ENCODE results near the gene DUSP16. TPM values are rescaled to one million over a fixed set of nuclear protein-coding genes. Genes with fewer than 3 reads are reported as not detected.

The DUSP16 gene
- total and polyA plus RNA-seq, 2 experiments from 2014 or later: 11.7 to 59.4 TPM

DNA sequence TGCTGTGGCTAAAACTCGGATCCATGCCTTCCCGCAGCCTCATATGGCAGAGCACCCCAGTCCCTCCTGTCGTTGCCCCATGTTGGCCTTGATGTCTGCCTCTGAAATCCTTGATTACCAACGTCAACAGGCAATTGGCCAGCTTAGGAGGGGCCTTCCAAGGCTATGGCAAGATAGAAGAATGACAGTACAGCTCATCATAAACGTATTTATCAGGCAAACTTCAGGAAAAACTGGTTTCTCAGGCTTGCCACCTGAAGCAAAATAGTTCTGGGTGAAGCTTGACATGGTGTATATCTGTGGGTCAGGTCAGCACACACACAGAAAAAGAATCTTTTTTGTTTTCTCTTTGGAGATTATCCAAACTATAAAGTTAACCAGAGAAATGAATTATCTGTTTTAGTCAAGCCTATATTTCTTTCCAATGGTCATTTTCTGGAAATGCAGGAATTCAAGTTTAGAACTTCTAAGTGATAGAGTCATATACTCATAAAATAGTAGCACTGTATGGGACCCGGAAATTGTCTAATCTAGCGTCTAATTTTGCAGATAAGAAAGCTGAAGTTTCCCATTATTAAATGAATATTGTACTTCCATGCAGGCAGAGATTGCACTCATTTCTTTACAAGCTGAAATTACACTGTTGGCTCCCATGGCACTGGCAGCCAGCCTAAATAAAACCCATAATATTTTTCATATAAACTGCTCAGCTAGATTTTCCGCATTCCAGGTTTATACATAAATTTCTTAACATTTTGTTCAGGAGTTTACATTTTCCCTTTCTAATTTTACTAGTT lies 24.4 kb upstream of the DUSP16 start:
- Histone ChIP-seq H3K9me2 (ENCODE audit: insufficient read depth) (0 out of 2 replicates have a peak, but pooled peaks cover 3% of the 10 kb centered on the region), H3K4me2 (no peak overlapping the region), H2AFZ (no peak overlapping the region), H3K27me3 (ENCODE audit: insufficient read depth) (no peaks in the 10 kb centered on the region), H3K4me3 (no peak overlapping the region), H3F3A (replicated peaks; ENCODE audit: low read depth) (no peaks in the 10 kb centered on the region), H3K4me1 (ENCODE audit: insufficient read depth) (no peaks in the 10 kb centered on the region; the same call in 1 of the 2 replicates), H3K36me3 (ENCODE audit: insufficient read depth) (no peaks in the 10 kb centered on the region; the same call in 1 of the 2 replicates), H4K20me1 (replicated peaks; ENCODE audit: insufficient read depth) (no peaks in the 10 kb centered on the region), H3K27ac (ENCODE audit: low read depth) (no peak overlapping the region), H3K79me2 (replicated peaks; ENCODE audit: insufficient read depth) (no peaks in the 10 kb centered on the region)
- H3K4me1 Mint-ChIP-seq: peaks cover 11% of the 10 kb centered on the region
- H3K27ac Mint-ChIP-seq: no peak overlapping the region
- ATAC-seq (no peak), DNase-seq (ENCODE audit: low spot score) (no peak)
- H3K9me3 Mint-ChIP-seq: no peaks in the 10 kb centered on the region; the same call in 2 of the 3 replicates
- H3K4me3 Mint-ChIP-seq: no peak overlapping the region
- H3K27me3 Mint-ChIP-seq (ENCODE audit: insufficient read depth, low read depth, poor library complexity): peaks cover 3% of the 10 kb centered on the region
- no peaks in the 10 kb centered on the region for H3K36me3 Mint-ChIP-seq (ENCODE audit: low read depth)
- TF ChIP-seq JUNB (IDR thresholded peaks at IDR 0.05; ENCODE audit: unreplicated experiment): no peak
- no peak for TF ChIP-seq POLR2AphosphoS5 (IDR thresholded peaks at IDR 0.05; ENCODE audit: low read depth)
- no peak for TF ChIP-seq EZH2 (IDR thresholded peaks at IDR 0.05; ENCODE audit: low read depth, unreplicated experiment)
- TF ChIP-seq ZNF331 (CRISPR knock-in tag; IDR thresholded peaks at IDR 0.05; ENCODE audit: low read depth): no peak
- no peak for TF ChIP-seq ZNF114 (CRISPR knock-in tag; IDR thresholded peaks at IDR 0.05)
- TF ChIP-seq CREB1 (CRISPR knock-in tag; IDR thresholded peaks at IDR 0.05; ENCODE audit: low read depth): no peak
- TF ChIP-seq REST (IDR thresholded peaks at IDR 0.05; ENCODE audit: unreplicated experiment): no peak
- no peak for TF ChIP-seq STAT1 (IDR thresholded peaks at IDR 0.05; ENCODE audit: unreplicated experiment)
- TF ChIP-seq NANOG (IDR thresholded peaks at IDR 0.05; ENCODE audit: borderline replicate concordance): no peak
- TF ChIP-seq, protein P1, sequence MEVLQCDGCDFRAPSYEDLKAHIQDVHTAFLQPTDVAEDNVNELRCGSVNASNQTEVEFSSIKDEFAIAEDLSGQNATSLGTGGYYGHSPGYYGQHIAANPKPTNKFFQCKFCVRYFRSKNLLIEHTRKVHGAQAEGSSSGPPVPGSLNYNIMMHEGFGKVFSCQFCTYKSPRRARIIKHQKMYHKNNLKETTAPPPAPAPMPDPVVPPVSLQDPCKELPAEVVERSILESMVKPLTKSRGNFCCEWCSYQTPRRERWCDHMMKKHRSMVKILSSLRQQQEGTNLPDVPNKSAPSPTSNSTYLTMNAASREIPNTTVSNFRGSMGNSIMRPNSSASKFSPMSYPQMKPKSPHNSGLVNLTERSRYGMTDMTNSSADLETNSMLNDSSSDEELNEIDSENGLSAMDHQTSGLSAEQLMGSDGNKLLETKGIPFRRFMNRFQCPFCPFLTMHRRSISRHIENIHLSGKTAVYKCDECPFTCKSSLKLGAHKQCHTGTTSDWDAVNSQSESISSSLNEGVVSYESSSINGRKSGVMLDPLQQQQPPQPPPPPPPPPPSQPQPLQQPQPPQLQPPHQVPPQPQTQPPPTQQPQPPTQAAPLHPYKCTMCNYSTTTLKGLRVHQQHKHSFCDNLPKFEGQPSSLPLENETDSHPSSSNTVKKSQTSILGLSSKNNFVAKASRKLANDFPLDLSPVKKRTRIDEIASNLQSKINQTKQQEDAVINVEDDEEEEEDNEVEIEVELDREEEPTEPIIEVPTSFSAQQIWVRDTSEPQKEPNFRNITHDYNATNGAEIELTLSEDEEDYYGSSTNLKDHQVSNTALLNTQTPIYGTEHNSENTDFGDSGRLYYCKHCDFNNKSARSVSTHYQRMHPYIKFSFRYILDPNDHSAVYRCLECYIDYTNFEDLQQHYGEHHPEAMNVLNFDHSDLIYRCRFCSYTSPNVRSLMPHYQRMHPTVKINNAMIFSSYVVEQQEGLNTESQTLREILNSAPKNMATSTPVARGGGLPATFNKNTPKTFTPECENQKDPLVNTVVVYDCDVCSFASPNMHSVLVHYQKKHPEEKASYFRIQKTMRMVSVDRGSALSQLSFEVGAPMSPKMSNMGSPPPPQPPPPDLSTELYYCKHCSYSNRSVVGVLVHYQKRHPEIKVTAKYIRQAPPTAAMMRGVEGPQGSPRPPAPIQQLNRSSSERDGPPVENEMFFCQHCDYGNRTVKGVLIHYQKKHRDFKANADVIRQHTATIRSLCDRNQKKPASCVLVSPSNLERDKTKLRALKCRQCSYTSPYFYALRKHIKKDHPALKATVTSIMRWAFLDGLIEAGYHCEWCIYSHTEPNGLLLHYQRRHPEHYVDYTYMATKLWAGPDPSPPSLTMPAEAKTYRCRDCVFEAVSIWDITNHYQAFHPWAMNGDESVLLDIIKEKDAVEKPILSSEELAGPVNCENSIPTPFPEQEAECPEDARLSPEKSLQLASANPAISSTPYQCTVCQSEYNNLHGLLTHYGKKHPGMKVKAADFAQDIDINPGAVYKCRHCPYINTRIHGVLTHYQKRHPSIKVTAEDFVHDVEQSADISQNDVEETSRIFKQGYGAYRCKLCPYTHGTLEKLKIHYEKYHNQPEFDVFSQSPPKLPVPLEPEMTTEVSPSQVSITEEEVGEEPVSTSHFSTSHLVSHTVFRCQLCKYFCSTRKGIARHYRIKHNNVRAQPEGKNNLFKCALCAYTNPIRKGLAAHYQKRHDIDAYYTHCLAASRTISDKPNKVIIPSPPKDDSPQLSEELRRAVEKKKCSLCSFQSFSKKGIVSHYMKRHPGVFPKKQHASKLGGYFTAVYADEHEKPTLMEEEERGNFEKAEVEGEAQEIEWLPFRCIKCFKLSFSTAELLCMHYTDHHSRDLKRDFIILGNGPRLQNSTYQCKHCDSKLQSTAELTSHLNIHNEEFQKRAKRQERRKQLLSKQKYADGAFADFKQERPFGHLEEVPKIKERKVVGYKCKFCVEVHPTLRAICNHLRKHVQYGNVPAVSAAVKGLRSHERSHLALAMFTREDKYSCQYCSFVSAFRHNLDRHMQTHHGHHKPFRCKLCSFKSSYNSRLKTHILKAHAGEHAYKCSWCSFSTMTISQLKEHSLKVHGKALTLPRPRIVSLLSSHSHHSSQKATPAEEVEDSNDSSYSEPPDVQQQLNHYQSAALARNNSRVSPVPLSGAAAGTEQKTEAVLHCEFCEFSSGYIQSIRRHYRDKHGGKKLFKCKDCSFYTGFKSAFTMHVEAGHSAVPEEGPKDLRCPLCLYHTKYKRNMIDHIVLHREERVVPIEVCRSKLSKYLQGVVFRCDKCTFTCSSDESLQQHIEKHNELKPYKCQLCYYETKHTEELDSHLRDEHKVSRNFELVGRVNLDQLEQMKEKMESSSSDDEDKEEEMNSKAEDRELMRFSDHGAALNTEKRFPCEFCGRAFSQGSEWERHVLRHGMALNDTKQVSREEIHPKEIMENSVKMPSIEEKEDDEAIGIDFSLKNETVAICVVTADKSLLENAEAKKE (CRISPR knock-in tag; IDR thresholded peaks at IDR 0.05): no peak

Measured in GM23338 (cell line).